HPDE6-E6E7 (cell line): ENCODE measurements around the gene PTPRCAP.
A peak's percentile ranks its signal among the peaks of the same experiment; 100 is the strongest.
"Not testable (repeated sequence)": the region's sequence is repeated elsewhere in the genome, so short reads cannot be mapped to it uniquely, and the experiment has no call there.

ENCODE experiments used
- DNase-seq: peaks from one replicate; pipeline ENCODE4 v3.0.0; 2011; ENCODE audit warnings: missing footprints; ENCODE audit errors: extremely low spot score

PTPRCAP gene

DNA sequence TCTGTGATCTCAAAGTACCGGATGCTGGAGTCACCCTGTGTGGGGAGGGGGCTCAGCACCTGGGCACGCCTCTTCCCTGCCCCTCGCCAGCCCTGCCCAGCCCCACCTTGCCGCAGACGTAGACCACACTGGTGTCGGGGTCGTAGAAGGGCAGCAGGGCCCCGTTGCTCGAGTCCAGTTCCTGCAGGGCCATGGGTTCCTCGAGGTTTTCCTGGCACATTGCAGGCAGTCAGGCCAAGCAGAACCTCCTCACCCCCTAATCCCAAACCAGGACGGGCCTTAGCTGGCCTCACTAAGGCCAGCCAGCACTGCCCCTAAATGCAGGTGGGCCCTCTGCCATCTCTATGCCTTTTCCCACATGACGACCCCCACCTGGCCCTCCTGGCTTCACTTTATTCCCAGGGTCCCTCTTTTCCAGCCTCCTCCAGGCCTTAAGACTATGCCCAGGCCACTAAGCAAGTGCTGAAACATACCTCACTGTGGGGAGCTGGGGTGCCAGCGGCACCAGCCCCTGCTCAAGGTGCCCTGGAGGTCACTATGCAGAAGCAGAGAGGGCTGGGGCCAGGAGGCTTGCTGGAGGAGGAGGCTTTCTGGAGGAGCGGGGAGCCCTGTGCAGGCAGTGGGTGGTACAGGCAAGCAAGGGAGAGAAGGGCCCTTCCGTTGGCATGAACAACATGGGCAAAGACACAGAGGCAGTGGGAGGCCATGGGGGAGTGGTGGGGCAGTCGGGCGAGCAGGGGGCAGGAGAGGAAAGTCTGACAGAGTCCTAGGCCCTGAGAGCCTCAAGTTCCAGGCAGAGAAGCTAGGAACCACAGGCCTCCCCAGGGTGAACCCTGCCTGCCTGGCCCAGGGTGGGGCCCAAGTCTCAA is 3.0 kb upstream of the PTPRCAP start:
- DNase-seq = no peak

DNA sequence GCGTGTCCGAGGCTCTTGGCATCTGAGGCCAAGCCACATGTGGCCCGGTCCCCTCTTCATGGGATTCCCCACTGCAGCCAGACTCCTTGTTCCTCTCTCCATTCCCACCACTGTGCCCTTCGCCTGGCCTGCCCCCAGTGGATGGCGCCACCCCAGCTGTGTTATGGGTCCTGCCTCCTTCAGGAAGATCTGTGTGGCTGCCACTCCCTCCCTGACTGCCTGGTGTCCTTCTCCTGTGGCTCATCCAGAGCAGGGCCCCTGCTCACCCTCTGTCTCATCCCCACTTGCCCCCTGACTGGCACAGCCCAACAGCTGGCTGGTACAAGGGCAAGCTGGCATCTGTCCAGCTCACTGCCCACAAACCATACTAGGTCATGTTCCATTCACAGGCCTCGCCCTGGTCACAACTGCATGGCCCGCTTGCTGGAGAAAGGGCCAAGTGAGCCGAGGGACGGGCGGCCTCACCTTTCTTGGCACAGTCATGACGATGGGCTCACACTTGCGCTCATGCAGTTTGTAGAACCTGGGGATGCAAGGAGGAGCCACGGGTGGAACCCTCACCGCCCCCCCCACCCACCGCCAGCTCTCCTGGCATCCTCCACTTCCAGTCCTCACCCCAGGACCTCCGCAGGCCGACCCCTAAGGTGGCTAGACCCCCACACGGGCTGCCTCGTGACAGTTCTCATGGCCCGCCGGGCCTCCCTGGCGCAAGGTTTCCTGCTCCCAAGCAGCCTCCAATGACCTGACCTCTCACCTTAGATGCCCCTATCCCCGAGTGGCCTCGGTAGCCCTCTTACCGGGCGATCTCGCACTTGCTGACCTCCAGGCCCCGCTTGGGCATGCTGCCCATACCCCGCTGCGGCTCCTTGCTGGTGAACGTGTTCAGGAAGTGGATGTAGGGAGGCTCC is 2.1 kb upstream of the PTPRCAP start:
- DNase-seq = no peak

DNA sequence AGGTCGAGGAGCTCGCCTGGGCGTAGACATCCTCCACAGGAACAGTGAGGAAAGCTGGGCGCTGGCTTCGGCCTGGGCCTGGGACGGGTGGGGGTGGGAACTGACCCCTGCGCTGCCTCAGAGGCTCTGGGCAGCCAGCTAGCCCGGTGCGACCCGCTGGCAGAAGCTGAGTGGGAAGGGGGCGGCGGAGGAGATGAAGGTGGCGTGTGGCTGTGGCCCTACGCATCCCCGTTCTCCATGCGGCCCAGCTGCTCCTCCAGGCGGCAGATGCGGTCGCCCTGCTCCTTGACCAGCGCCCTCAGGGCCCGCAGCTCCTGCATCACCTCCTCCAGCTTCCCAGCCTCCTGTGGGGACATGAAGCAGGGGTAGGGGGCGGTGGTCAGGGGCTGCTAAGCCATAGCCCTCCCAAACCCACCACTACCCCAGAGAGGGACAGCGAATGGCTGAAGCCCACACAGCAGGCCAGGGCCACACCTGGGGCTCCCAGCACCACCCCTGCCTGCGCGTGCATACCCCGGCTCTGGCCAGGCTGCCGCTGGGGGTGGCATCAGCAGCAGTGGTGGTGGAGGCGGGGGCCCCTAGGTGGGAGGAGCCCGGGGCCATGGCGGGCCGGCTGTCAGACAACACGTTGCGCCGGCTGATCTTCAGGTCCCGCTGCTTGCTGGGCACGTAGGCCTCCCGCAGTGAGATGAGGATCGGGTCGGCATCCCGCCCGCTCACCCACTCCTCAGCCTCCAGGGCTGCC is 848 bp upstream of the PTPRCAP start:
- DNase-seq = no peak

DNA sequence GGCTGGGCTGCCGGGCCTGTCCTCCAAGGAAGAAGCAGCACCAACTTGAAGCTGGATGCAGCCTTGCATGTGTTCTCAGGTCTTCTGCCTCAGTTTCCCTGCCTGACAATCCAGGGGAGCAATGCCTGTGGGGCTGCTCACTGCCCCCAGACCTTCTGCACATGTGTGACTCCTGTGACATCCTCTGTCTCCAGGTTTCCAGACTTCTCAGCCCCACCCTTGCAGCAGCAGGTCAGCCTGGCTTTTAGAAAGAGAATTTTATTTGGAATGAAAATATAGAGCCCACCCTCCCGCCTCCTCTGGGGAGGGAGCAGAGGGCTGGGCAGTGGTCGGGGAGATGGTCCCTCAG is 301 bp upstream of the PTPRCAP start:
- DNase-seq = no peak

DNA sequence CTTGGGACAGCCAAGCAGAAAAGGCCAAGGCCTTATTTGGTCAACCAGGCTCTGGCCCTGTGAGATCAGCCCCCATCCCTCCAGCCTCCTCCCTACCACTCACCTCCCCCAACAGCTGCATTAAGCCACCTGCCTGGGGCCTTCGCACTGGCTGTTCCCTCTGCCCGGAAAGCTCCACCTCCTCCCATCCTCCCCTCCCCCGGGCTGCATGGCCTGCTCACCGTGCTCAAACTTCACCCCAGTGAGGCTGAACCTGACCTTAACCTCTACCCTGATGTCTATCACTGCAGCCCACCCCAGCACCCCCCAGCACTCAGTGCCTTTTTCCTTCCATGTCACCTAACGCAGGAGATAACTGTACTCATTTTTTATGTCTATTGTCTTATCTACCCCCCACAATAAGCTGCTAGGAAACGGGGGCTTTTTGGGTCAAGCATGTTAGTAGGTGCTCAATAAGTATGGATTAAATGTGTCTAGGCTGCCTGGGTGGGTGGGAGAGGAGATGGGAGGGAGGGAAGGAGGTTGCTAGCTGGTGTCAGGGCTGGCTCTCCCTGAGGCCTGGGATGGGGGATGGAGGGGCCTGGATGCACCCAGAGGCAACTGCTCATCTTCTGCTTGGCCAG is 912 bp downstream of the PTPRCAP start:
- DNase-seq = no peak

DNA sequence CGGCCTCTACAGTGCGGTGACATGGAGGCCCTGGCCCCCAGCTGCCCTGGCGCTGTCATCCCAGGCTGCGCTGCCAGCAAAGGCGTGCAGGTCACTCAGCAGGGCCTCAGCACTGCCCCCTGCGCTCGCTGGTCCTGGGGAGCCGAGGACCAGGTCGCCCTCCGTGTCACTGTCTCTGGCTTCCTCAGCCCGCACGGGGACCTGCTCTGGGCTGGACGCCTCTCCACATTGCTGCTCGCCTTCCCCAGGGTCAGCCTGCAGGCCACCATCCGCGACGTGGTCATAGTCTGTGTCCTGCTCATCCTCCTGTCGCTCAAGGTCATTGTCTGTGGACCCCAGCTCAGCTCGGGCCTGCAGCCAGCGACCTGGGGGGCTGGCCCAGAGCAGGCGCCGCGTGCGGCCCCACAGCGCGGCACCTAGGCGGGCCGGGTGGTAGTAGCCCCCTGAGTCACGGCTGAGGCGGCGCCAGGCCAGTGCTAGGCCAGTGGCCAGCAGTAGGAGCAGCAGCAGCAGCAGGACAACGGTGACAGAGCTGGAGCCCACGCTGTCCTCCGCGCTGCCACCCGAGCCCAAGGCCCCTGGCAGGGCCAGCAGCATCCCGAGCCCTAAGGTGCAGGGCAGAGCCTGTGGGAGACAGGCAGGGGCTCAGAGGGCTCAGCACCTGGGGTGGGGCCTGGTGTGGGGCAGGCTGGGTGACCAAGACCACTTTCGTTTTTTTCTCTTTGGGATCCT is 1.6 kb downstream of the PTPRCAP start:
- DNase-seq = no peak

DNA sequence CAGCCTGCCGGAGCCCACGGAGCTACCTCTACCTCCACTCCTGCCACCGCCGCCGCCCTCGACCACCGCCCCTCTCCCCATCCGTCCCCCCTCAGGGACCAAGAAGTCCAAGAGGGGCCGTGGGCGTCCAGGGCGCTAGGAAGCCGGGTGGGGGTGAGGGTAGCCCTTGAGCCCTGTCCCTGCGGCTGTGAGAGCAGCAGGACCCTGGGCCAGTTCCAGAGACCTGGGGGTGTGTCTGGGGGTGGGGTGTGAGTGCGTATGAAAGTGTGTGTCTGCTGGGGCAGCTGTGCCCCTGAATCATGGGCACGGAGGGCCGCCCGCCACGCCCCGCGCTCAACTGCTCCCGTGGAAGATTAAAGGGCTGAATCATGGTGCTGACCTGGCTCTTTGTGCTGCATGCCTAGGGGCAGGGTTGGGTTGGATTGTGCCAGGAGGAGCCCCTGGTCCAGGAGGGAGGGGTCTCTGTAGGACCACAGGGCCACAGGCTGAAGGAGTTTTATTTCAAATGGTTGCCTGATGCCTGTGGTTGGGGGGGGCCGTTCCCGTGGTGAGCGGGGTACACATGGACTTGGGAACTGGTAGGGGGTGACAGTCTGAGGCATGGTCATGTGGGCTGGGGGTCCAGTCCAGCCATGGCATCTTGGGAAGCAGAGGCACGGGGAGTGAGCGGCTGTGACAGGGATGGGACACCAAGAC is 2.3 kb downstream of the PTPRCAP start:
- DNase-seq = no peak

DNA sequence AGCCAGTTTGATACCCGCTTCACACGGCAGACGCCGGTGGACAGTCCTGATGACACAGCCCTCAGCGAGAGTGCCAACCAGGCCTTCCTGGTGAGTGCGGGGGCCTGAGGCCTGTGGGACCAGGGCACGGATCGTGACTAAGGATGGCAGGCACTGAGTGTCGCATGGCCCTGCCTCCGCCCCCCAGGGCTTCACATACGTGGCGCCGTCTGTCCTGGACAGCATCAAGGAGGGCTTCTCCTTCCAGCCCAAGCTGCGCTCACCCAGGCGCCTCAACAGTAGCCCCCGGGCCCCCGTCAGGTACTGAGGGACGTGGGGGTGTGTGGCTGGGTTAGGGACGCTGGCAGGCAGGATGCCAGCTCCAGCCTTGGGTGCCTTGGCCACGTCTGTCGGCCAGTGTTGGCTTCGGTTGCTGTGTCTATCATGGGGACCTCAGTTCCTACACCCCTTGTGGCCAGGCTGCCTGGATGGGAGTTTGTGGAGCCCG is 3.0 kb downstream of the PTPRCAP start:
- DNase-seq = no peak

DNA sequence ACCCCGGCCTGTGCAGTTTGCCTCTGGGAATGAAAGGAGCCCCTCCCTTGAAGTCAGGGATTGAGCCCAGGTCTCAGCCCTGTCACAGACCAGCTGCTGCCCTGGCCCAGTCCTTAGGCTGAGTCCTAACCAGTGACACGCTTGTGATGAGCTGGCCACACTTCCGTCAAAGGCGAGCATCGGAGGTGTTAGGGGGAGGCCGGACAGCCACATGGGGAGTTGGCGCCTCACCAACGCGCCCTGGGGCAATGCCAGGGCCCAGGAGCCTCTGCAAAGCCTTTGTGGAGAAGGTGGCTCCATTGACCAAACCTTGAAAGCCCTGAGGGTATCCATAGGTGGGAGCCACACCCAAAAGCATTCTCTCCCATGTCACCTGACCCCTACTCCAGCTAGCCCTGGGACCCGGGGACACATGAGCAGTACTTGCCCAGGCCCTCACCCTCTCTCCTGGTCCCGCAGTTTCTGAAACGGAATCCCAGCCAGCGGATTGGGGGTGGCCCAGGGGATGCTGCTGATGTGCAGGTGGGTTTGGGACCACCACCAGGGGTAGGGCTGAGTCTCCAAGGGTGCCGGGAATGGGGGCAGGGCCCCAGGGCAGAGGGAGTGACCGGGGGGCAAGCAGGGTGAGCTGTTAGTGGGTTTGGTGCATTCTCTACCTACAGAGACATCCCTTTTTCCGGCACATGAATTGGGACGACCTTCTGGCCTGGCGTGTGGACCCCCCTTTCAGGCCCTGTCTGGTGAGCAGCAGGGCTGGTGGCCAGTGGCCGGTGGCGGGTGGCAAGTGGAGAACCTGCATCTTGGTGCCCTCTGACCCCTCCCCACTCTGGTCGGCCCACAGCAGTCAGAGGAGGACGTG is 3.7 kb downstream of the PTPRCAP start:
- DNase-seq = no peak

DNA sequence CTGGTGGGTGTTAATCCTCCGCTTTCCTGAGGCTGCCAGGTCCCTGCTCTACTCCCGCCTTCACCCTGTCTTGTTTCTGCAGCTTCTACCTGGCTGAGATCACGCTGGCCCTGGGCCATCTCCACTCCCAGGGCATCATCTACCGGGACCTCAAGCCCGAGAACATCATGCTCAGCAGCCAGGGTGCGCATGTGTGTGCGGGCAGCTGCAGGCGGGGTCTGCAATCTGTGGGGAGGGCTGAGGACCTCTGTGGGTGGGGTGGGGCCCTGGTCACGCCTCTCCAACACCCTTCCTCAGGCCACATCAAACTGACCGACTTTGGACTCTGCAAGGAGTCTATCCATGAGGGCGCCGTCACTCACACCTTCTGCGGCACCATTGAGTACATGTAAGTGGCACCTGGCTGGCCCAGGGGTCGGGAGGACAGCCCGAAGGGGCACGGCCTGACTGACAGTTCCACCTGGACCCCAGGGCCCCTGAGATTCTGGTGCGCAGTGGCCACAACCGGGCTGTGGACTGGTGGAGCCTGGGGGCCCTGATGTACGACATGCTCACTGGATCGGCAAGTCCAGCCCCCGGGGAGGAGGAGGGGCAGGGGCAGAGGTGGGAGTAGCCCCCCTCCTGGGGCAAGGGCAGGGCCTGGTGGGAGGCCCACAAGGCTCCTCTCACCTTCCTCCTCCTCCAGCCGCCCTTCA is 4.7 kb downstream of the PTPRCAP start:
- DNase-seq = no peak

DNA sequence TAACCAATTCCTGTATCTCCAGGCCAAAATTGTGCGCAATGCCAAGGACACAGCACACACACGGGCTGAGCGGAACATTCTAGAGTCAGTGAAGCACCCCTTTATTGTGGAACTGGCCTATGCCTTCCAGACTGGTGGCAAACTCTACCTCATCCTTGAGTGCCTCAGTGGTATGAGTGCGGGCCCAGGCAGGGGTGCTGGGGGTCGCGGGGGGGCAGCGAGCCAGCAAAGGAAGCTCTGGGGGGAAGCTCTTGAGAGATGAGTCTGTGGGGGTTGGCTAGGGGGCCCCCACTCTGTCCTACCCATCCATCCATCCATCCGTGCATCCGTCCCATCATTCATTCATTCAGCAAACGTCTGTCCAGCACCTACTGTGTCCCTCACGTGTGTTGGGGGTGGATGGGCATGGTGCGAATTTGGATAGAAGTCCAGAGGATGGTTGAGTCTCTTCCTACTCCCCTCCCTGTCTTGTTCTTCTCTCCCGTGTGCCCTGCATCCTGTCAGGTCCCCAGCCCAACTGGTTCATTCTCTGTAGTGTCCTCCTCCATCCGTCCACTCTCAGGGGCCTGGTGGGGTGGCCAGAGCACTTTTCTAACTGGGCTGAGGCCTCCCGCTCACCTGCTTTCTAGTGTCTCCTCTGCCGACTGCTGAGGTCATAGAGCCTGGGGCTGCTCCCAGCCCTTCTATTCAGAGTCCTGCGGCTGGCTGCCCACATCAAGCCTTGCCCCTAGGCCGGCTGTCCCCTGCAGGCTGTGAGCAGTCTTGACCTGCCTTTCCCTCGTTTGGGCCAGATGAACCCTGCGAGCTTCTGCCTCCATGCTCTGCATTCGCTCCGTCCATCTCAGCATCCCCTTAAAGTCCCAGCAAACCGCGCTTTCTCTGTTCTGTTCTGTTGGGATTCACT is 5.9 kb downstream of the PTPRCAP start:
- DNase-seq = no peak

DNA sequence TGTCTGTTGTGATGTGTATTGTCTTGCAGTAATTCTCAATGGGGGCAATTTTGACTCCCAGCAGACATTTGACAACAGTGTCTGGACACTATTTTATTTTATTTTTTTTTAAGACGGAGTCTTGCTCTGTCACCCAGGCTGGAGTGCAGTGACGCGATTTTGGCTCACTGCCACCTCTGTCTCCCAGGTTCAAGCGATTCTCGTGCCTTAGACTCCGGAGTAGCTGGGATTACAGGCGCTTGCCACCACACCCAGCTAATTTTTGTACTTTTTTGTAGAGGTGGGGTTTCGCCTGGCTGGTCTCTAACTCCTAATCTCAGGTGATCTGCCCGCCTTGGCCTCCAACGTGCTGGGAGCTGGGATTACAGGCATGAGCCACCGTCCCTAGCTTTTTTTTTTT is 7.8 kb downstream of the PTPRCAP start:
- DNase-seq = no peak

DNA sequence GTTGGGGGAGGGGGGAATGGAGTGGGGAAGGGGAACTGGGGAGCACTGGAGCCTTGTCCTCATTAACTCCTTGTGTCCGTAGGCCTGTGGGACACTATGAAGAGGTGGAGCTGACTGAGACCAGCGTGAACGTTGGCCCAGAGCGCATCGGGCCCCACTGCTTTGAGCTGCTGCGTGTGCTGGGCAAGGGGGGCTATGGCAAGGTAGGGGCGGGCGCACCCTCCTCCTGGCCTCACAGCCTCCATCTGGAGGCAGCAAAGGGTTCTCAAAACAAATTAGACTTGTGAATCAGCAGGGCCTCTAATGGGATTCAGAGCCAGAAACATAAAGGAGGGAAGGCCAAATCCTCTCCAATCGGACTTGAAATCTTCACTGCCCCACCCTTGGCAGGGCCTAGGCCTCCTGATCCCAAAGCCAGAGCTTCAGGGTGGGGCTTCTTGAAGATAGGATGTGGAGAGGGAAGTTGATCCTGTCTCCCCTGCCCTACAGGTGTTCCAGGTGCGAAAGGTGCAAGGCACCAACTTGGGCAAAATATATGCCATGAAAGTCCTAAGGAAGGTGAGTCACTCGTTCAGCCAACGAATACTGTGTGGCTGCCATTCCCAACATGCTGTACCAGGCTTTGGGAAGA is 8.3 kb downstream of the PTPRCAP start:
- no peak for DNase-seq

DNA sequence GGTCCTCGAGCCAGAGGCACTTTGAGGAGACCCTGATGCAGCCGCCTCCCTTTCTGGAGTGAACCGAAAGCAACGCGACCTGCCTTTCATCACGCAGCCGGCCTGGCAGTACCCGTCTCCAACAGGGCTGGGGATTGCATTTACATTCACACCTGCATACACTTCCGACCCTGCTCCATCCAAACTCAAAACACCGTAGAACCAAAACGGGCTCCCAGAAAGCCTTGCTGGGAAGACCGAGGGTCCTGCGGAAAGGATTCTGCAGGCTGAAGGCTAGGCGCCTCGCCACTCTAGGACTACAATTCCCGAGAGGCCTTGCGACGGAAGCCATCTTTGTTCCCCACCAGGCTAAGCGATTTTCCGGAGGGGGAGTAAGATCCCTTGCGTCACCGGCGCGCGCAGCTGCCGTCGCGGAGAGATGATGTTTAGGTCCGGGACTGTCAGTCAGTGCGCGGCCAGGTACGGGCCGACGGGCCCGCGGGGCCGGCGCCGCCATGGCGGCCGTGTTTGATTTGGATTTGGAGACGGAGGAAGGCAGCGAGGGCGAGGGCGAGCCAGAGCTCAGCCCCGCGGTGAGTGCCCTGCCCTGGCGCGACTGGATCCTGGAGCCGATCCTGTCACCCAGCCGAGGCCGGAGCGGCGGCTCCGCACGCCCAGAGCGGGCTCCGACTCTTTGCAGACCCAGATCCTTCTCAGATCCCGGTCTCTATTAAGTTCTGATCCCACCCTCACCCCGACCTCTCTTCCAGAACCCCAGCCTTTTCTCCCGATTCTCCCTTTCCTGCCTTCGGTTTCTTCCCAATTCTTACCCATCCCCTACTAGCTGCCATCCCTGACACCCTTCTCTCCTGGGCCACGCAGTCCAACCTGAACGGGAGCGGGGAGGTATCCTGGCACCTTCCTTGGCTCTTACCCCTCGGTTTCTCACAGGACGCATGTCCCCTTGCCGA is 9.2 kb downstream of the PTPRCAP start, which contains the start of gene RPS6KB2:
TSS of gene RPS6KB2 (plus strand) at position 443 of the 950 bp plus-strand sequence. CDS start at position 495, 52 bp downstream.
- DNase-seq = peak; percentile 98

DNA sequence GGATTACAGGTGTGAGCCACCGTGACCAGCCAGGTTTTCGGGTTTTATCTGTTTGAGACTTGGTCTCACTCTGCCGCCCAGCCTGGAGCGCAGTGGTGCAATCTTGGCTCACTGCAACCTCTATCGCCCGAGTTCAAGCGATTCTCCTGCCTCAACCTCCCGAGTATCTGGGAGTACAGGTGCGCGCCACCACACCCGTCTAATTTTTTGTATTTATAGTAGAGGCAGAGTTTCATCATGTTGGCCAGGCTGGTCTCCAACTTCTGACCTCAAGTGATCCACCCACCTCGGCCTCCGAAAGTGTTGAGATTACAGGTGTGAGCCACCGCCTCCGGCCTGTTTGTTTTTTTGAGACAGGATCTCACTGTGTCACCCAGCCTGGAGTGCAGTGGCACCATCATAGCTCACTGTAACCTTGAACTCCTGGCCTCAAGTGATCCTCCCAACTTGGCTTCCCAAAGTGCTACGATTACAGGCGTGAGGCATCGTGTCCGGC is 10.1 kb downstream of the PTPRCAP start:
- not testable (repeated sequence) for DNase-seq
